ENCODE data around the gene GRPEL1.

The GRPEL1 gene

DNA sequence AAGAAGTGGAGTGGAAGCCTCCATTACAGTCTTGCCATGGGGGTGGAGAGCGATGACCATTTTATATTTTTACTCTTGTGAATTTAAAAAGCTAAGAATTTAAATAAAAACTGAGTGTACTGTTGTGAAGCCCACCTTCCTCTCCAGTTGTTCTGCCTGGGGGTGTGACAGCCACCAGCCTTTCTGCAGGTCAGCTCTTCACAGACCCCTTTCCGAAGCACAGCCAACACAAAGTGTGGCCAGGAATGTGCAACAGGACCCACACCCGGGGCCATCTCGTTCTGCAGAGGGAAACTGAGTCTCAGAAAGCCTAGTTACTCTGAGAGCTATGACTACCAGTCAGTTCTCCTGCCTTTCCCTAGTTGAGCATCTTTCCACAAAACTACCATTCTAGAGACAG is 1.4 kb downstream of the GRPEL1 start:
- H3K4me3 ChIP-seq (ENCODE audit: insufficient read depth, low read depth, low read length): peak overlapping the region; percentile 87
- H3K9me3 ChIP-seq (ENCODE audit: control insufficient read depth, low read length): no peaks in the 10 kb centered on the region
- peaks cover 23% of the 10 kb centered on the region for H3K27me3 ChIP-seq (ENCODE audit: control insufficient read depth, insufficient read depth, low read length, poor library complexity, severe bottlenecking)
- 89 to 94% methylated on average over 4 of the region's 4 CpGs for WGBS, 2 experiments
- peaks cover 9% of the 10 kb centered on the region for H3K4me1 ChIP-seq (ENCODE audit: control insufficient read depth, insufficient read depth, low read length)
- H3K36me3 ChIP-seq (ENCODE audit: control insufficient read depth, insufficient read depth, low read length): peaks cover 25% of the 10 kb centered on the region
- H3K27ac ChIP-seq (ENCODE audit: insufficient read depth, low read depth, low read length, poor library complexity, severe bottlenecking): no peak overlapping the region

DNA sequence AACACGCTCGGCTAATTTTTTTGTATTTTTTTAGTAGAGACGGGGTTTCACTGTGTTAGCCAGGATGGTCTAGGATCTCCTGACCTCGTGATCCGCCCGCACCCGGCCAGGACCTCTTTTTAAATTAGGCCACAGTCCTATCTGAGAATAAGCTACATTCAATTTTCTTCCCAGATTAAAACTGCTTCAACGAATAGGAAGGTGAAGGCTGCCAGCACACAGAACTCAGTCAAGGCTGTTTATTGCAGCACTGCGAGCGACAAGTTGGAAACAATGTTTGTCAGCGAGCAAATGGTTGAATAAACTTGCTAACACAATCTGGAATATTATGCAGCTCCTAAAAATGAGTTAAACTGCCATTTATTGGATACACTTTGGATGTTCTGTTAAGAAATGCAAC is 1.9 kb downstream of the GRPEL1 start:
- 95% methylated on average over 11 of the region's 11 CpGs for WGBS, 2 experiments
- no peak overlapping the region for H3K4me3 ChIP-seq (ENCODE audit: insufficient read depth, low read depth, low read length)
- peaks cover 23% of the 10 kb centered on the region for H3K27me3 ChIP-seq (ENCODE audit: control insufficient read depth, insufficient read depth, low read length, poor library complexity, severe bottlenecking)
- no peaks in the 10 kb centered on the region for H3K9me3 ChIP-seq (ENCODE audit: control insufficient read depth, low read length)
- peaks cover 30% of the 10 kb centered on the region for H3K36me3 ChIP-seq (ENCODE audit: control insufficient read depth, insufficient read depth, low read length)
- H3K4me1 ChIP-seq (ENCODE audit: control insufficient read depth, insufficient read depth, low read length): peaks cover 9% of the 10 kb centered on the region
- no peak overlapping the region for H3K27ac ChIP-seq (ENCODE audit: insufficient read depth, low read depth, low read length, poor library complexity, severe bottlenecking)

DNA sequence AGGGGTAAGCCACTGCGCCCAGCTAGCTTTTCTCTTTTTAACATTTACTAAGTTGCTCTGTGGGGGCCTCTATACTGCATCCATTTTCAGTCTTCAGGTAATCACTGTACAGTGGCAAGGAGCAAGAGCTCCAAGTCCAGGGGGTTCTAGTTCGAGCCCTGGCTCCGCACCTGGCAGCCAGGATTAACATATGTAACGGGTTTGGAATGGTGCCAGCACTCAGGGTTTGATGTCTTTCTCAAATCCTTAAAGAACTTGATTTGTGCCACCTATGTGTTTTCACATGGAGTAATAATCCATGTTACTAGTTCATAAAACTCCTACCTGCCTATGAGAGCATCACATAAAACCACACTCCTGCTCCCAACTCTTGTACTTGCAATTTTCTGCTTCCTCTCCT is 4.5 kb downstream of the GRPEL1 start:
- Histone ChIP-seq H3K4me1 (ENCODE audit: control insufficient read depth, insufficient read depth, low read length) (peaks cover 9% of the 10 kb centered on the region), H3K36me3 (ENCODE audit: control insufficient read depth, insufficient read depth, low read length) (peaks cover 44% of the 10 kb centered on the region), H3K4me3 (ENCODE audit: insufficient read depth, low read depth, low read length) (no peak overlapping the region), H3K9me3 (ENCODE audit: control insufficient read depth, low read length) (no peaks in the 10 kb centered on the region), H3K27ac (ENCODE audit: insufficient read depth, low read depth, low read length, poor library complexity, severe bottlenecking) (no peak overlapping the region), H3K27me3 (ENCODE audit: control insufficient read depth, insufficient read depth, low read length, poor library complexity, severe bottlenecking) (no peaks in the 10 kb centered on the region)
- 95% methylated on average over 4 of the region's 4 CpGs for WGBS, 2 experiments

DNA sequence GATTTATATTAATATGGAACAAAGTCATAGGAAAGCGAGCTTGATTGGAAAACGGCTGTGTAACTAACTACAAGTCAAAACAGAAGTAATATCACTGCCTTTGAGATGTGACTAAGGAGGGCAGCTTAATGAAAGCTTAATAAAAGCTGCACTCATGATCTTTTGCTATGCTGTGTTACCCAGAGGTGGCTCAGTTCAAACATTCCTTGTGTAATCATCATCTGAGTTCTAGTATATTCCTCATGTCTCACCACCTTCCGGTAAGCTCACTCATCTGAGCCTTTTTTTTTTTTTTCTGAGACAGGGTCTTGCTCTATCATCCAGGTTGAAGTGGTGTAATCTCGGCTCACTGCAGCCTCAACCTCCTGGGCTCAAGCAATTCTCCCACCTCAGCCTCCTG is 5.0 kb downstream of the GRPEL1 start:
- Histone ChIP-seq H3K27ac (ENCODE audit: insufficient read depth, low read depth, low read length, poor library complexity, severe bottlenecking) (no peak overlapping the region), H3K9me3 (ENCODE audit: control insufficient read depth, low read length) (no peaks in the 10 kb centered on the region), H3K36me3 (ENCODE audit: control insufficient read depth, insufficient read depth, low read length) (peaks cover 46% of the 10 kb centered on the region), H3K4me1 (ENCODE audit: control insufficient read depth, insufficient read depth, low read length) (peaks cover 9% of the 10 kb centered on the region), H3K27me3 (ENCODE audit: control insufficient read depth, insufficient read depth, low read length, poor library complexity, severe bottlenecking) (no peaks in the 10 kb centered on the region), H3K4me3 (ENCODE audit: insufficient read depth, low read depth, low read length) (no peak overlapping the region)
- WGBS, 2 experiments: 84 to 90% methylated on average over 4 of the region's 4 CpGs

DNA sequence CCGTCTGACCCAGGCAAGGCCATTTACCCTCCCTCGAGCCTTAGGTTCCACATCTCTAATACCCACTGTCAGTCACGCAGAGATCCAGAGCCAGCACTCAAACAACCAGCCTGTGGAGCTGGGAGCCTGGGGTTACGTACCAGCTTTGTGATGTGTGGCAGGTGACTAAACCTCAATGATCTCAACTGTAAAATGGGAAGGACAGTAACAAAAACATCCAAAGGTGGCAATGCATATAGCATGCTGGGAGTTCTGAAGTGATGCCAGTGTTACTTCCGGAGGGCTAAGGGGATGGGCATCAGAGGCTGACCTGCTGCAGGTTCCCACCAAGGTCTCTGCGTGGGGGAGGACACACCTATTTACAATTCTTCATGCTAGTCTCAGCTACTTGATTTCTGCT is 6.0 kb downstream of the GRPEL1 start:
- Histone ChIP-seq H3K27me3 (ENCODE audit: control insufficient read depth, insufficient read depth, low read length, poor library complexity, severe bottlenecking) (no peaks in the 10 kb centered on the region), H3K4me3 (ENCODE audit: insufficient read depth, low read depth, low read length) (no peak overlapping the region), H3K36me3 (ENCODE audit: control insufficient read depth, insufficient read depth, low read length) (peaks cover 46% of the 10 kb centered on the region), H3K9me3 (ENCODE audit: control insufficient read depth, low read length) (no peaks in the 10 kb centered on the region), H3K4me1 (ENCODE audit: control insufficient read depth, insufficient read depth, low read length) (peaks cover 4% of the 10 kb centered on the region), H3K27ac (ENCODE audit: insufficient read depth, low read depth, low read length, poor library complexity, severe bottlenecking) (no peak overlapping the region)
- WGBS, 2 experiments: 94 to 96% methylated on average over 6 of the region's 6 CpGs

DNA sequence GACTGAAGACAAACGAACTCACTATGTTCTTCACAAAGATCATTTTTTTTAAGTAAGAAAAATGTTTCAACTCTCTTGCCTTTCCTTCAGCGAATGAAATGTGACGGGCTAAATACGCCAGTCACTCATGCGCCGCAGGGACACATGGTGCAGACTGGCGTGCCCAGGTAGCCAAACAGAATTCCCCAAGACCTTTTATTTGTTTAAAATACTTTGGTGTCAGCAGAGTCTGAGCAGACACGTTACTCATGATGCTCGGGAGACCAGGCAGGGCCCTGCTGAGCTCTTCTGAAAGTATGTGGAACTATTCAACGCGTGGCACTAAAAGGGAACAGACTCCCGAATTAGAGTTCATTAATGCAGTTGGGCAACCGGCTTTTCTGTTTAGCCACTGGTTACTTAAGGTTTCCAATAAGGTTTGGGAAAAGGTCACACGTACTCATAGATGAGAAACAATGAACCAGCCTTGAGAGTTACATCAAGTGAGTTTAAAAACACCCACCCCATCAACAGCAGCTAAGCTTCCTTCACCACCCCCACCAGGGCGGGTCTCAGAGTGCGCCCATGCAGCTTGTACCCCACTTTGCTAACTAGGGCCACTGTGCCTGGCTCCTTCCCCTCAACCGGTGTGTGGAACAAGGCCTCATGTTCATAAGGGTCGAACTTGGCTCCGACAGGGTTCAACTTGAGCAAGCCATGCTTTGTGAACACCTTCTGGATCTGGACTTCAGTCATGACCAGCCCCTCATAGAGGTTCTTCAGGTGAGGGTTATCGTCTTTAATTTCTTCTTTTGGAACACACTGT is 7.3 kb downstream of the GRPEL1 start:
- Histone ChIP-seq H3K4me3 (ENCODE audit: insufficient read depth, low read depth, low read length) (no peak overlapping the region), H3K9me3 (ENCODE audit: control insufficient read depth, low read length) (no peaks in the 10 kb centered on the region), H3K36me3 (ENCODE audit: control insufficient read depth, insufficient read depth, low read length) (peaks cover 46% of the 10 kb centered on the region), H3K27ac (ENCODE audit: insufficient read depth, low read depth, low read length, poor library complexity, severe bottlenecking) (no peak overlapping the region), H3K4me1 (ENCODE audit: control insufficient read depth, insufficient read depth, low read length) (no peaks in the 10 kb centered on the region), H3K27me3 (ENCODE audit: control insufficient read depth, insufficient read depth, low read length, poor library complexity, severe bottlenecking) (no peaks in the 10 kb centered on the region)
- WGBS, 2 experiments: 95 to 96% methylated on average over 20 of the region's 20 CpGs

DNA sequence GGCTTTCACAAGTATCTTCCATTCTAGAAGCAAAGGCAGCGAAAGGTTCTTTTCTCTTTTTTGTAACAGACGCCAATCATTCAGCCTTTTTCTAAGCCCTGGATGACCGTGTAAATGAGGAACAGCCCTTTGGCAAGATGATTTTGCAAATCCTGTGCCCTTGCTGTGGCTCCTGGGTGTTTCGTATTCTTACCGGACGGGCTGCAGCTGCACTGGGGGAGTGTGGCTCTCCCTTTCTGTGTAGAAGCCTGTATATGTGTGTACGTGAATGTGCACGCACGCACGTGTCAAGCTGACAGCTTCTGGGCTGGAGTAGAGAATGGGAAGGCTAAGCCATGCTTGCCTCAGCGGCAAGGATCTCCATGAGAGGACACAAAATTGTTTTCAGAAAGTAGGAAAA is 8.2 kb downstream of the GRPEL1 start:
- 94 to 97% methylated on average over 11 of the region's 11 CpGs for WGBS, 2 experiments
- H3K36me3 ChIP-seq (ENCODE audit: control insufficient read depth, insufficient read depth, low read length): peaks cover 44% of the 10 kb centered on the region
- H3K9me3 ChIP-seq (ENCODE audit: control insufficient read depth, low read length): no peaks in the 10 kb centered on the region

DNA sequence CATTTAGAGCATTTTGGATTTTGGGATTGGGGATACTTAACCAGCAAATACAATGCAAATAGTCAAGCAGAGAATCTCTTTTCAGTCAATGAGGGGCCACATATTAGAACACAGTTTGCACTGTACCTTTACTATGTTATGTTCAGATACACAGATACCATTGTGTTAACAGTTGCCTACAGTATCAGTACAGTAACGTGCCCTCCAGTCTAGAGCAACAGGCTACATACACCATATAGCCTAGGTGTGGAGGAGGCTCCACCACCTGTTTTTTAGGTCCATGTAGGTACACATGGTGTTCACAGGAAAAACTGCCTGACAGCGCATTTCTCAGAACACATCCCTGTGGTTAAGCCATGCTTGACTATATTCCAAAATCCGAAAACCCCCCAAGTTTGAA is 9.1 kb downstream of the GRPEL1 start:
- Histone ChIP-seq H3K27ac (ENCODE audit: insufficient read depth, low read depth, low read length, poor library complexity, severe bottlenecking) (no peak overlapping the region), H3K9me3 (ENCODE audit: control insufficient read depth, low read length) (no peaks in the 10 kb centered on the region), H3K36me3 (ENCODE audit: control insufficient read depth, insufficient read depth, low read length) (peaks cover 42% of the 10 kb centered on the region), H3K27me3 (ENCODE audit: control insufficient read depth, insufficient read depth, low read length, poor library complexity, severe bottlenecking) (no peaks in the 10 kb centered on the region), H3K4me3 (ENCODE audit: insufficient read depth, low read depth, low read length) (no peak overlapping the region), H3K4me1 (ENCODE audit: control insufficient read depth, insufficient read depth, low read length) (no peaks in the 10 kb centered on the region)
- WGBS, 2 experiments: 92 to 98% methylated on average over 3 of the region's 3 CpGs

More for the DNA sequence above, 8.2 kb downstream of the GRPEL1 start:
- Histone ChIP-seq H3K27me3 (ENCODE audit: control insufficient read depth, insufficient read depth, low read length, poor library complexity, severe bottlenecking) (no peaks in the 10 kb centered on the region), H3K27ac (ENCODE audit: insufficient read depth, low read depth, low read length, poor library complexity, severe bottlenecking) (no peak overlapping the region), H3K4me3 (ENCODE audit: insufficient read depth, low read depth, low read length) (no peak overlapping the region), H3K4me1 (ENCODE audit: control insufficient read depth, insufficient read depth, low read length) (no peaks in the 10 kb centered on the region)

DNA sequence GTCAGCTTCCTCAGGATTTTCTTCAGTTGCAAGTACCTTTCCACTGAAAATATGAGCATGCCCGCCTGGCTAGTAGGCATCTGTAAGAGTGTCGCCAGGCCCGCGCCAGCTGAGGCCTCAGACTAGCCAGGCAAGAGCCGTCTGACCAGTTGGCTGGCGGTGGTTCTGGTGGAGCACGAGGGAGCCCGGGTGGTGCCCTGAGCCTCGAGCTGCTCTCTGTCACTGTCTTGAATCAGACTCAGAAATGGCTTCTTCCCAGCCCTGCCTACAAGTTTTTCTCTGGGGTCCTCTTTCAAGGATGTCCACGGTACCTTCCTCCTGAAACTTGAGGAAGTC is 11.9 kb downstream of the GRPEL1 start:
- Histone ChIP-seq H3K4me1 (ENCODE audit: control insufficient read depth, insufficient read depth, low read length) (no peaks in the 10 kb centered on the region), H3K9me3 (ENCODE audit: control insufficient read depth, low read length) (no peaks in the 10 kb centered on the region), H3K27me3 (ENCODE audit: control insufficient read depth, insufficient read depth, low read length, poor library complexity, severe bottlenecking) (no peaks in the 10 kb centered on the region), H3K36me3 (ENCODE audit: control insufficient read depth, insufficient read depth, low read length) (peaks cover 18% of the 10 kb centered on the region), H3K27ac (ENCODE audit: insufficient read depth, low read depth, low read length, poor library complexity, severe bottlenecking) (no peak overlapping the region), H3K4me3 (ENCODE audit: insufficient read depth, low read depth, low read length) (no peak overlapping the region)
- WGBS, 2 experiments: 95% methylated on average over 10 of the region's 10 CpGs

DNA sequence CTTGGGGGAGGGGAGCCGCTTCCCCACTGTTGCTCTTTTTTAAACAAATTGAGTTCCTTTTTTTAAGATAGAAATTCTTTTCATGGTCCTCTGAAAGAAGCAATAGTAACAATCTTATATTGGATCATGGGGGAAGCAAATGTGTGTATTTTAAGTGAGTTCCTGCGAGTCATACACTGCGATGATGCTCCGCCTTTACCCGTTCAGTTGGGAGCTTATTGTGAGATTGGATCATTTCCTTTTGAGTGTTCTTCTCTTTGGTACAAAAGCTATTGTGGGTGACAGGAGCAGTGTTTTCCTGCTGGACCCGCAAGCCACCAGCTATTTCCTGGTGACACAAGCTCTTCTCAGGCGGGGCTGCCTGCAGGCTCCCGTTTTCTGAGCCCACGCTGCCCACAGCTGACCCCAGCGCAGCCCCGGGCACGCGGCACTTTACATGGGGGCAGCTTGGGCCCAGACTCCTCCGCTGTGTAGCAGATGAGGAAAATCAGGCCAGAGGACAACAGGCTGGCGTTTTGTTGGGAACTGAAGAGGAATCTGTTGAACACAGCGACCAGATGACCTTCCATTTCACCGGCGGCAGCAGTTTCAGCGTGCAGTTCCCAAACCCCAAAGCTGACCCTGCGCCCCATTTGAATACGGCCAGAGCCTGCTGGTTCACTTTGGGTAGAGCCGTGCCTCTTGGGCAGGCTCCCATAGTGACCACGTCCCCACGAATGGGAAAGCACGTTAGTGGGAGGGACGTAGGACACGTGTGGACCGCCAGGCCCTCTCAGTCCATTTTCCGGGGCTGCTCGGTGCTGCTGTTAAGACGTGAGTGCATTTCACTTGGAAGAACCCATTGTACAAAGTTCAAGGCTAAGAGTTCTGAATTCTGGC is 12.5 kb downstream of the GRPEL1 start:
- H3K4me3 ChIP-seq (ENCODE audit: insufficient read depth, low read depth, low read length): no peak overlapping the region
- H3K27me3 ChIP-seq (ENCODE audit: control insufficient read depth, insufficient read depth, low read length, poor library complexity, severe bottlenecking): no peaks in the 10 kb centered on the region
- no peaks in the 10 kb centered on the region for H3K9me3 ChIP-seq (ENCODE audit: control insufficient read depth, low read length)
- 95% methylated on average over 31 of the region's 31 CpGs for WGBS, 2 experiments
- no peaks in the 10 kb centered on the region for H3K4me1 ChIP-seq (ENCODE audit: control insufficient read depth, insufficient read depth, low read length)
- H3K36me3 ChIP-seq (ENCODE audit: control insufficient read depth, insufficient read depth, low read length): peaks cover 12% of the 10 kb centered on the region
- no peak overlapping the region for H3K27ac ChIP-seq (ENCODE audit: insufficient read depth, low read depth, low read length, poor library complexity, severe bottlenecking)

Data from ectodermal cell (in vitro differentiated cells).